GM12878 (cell line): Measurements from ENCODE around the gene EPB41L1. TPM values are rescaled to one million over a fixed set of nuclear protein-coding genes. Genes with fewer than 3 reads are reported as not detected.

ENCODE experiments used
- ATAC-seq: fragments of 200-7000 bp; cut with Tn5 transposase; 3 replicates; pipeline ENCODE4 v1.9.1; 2020; ENCODE audit warnings: mild to moderate bottlenecking, moderate library complexity
- BruUV-seq: library from RNA; stranded (reverse); fragments of 400-500 nt; replicated peaks from 2 replicates; lab custom pipeline; 2021; lab: Mats Ljungman, UMichigan
- CTCF ChIA-PET: fragments of 300-600 bp; sonication (Branson Sonifier 250); formaldehyde crosslinking; extraction: SDS; loops from one replicate; lab custom pipeline; 2021; ENCODE audit warnings: inconsistent platforms; lab: Yijun Ruan, JAX
- POLR2A ChIA-PET: fragments of 350-600 bp; formaldehyde crosslinking; extraction: SDS; loops from one replicate; lab custom pipeline; 2021; ENCODE audit warnings: inconsistent platforms; lab: Charles Lee
- RAD21 ChIA-PET: fragments of 300-600 bp; sonication (Branson Sonifier 250); formaldehyde crosslinking; loops from one replicate; lab custom pipeline; 2023; ENCODE audit warnings: antibody characterized with exemption; ENCODE audit not compliant: unreplicated experiment; lab: Charles Lee
- SMC1A ChIA-PET: fragments of 300-600 bp; sonication (Branson Sonifier 250); formaldehyde crosslinking; loops from one replicate; lab custom pipeline; 2023; ENCODE audit not compliant: unreplicated experiment, uncharacterized antibody; lab: Charles Lee
- DNase-seq: peaks from one replicate; pipeline ENCODE4 v3.0.0-alpha.2; 2011; ENCODE audit warnings: low read depth, low spot score
- FAIRE-seq: peaks from 3 replicates; lab custom pipeline; 2011; peaks lifted over from hg19 to GRCh38; lab: Jason Lieb, UNC
- H2AFZ ChIP-seq: 2 replicates; pipeline ENCODE4 v1.6.0; 2011; ENCODE audit warnings: low read depth, low read length, control low read depth; ENCODE audit not compliant: control insufficient read depth
- H3K27ac ChIP-seq: 2 replicates; pipeline ENCODE4 v1.5.1; 2011; ENCODE audit warnings: control low read depth; ENCODE audit not compliant: control insufficient read depth, insufficient read depth
- H3K27me3 ChIP-seq, 2 experiments: replicated peaks in 1 of 2; 2 replicates each; pipeline versions ENCODE4 v1.6.0 to v1.6.1; 2011; ENCODE audit warnings: low read length in 1 of 2; ENCODE audit not compliant: control insufficient read depth in 2 of 2, insufficient read depth in 2 of 2
- H3K36me3 ChIP-seq, 2 experiments: 2 replicates each; pipeline ENCODE4 v1.5.1; 2011; ENCODE audit warnings: low read length in 1 of 2; ENCODE audit not compliant: control insufficient read depth in 2 of 2, insufficient read depth in 2 of 2
- H3K4me1 ChIP-seq: 2 replicates; pipeline ENCODE4 v1.6.1; 2011; ENCODE audit warnings: mild to moderate bottlenecking, low read length, moderate library complexity, mixed read lengths; ENCODE audit not compliant: control insufficient read depth, insufficient read depth
- H3K4me2 ChIP-seq: 2 replicates; pipeline ENCODE4 v1.6.0; 2011; ENCODE audit warnings: control low read depth; ENCODE audit not compliant: control insufficient read depth, insufficient read depth
- H3K4me3 ChIP-seq: fragments of 200-600 bp; sonication (generic); 2 replicates; pipeline ENCODE4 v1.5.1; 2016
- H3K79me2 ChIP-seq: 2 replicates; pipeline ENCODE4 v1.6.0; 2011; ENCODE audit warnings: low read length; ENCODE audit not compliant: control insufficient read depth, insufficient read depth
- H3K9ac ChIP-seq: 2 replicates; pipeline ENCODE4 v1.8.0; 2011; ENCODE audit warnings: low read length, control low read depth, mixed read lengths; ENCODE audit not compliant: control insufficient read depth, insufficient read depth
- H3K9me3 ChIP-seq: replicated peaks from 3 replicates; pipeline ENCODE4 v1.5.1; 2011; ENCODE audit warnings: mild to moderate bottlenecking, low read length; ENCODE audit not compliant: control insufficient read depth, insufficient read depth
- H4K20me1 ChIP-seq: 2 replicates; pipeline ENCODE4 v1.6.0; 2011; ENCODE audit not compliant: control insufficient read depth, insufficient read depth
- ATF2 ChIP-seq: IDR thresholded peaks from 2 replicates; pipeline ENCODE4 v1.6.1; 2012; ENCODE audit warnings: low read length, inconsistent platforms
- BCL3 ChIP-seq: IDR thresholded peaks from 2 replicates; pipeline ENCODE4 v1.6.1; 2011; ENCODE audit warnings: borderline replicate concordance, low read depth, mild to moderate bottlenecking, moderate library complexity, low read length; ENCODE audit not compliant: insufficient read depth, poor library complexity, severe bottlenecking
- HCFC1 ChIP-seq: fragments of 150-350 bp; IDR thresholded peaks from 2 replicates; pipeline ENCODE4 v1.6.1; 2014; ENCODE audit warnings: low read length
- HSF1 ChIP-seq: fragments of 150-350 bp; IDR thresholded peaks from 2 replicates; pipeline ENCODE4 v1.6.1; 2014; ENCODE audit warnings: mild to moderate bottlenecking, low read depth, low read length
- IRF4 ChIP-seq: IDR thresholded peaks from 2 replicates; pipeline ENCODE4 v1.6.1; 2011; ENCODE audit warnings: low read depth, low read length
- KAT2A ChIP-seq: conservative IDR thresholded peaks from 2 replicates; pipeline ENCODE4 v1.6.1; 2011; ENCODE audit warnings: low read depth, low read length; ENCODE audit not compliant: control insufficient read depth
- KDM1A ChIP-seq: fragments of 200-600 bp; sonication (generic); IDR thresholded peaks from 2 replicates; pipeline ENCODE4 v1.6.1; 2016; ENCODE audit warnings: borderline replicate concordance
- MYB ChIP-seq: fragments of 150-350 bp; IDR thresholded peaks from 2 replicates; pipeline ENCODE4 v1.6.1; 2014; ENCODE audit warnings: mild to moderate bottlenecking, low read depth, low read length, borderline replicate concordance
- RAD21 ChIP-seq: IDR thresholded peaks from 2 replicates; pipeline ENCODE4 v1.6.1; 2011; ENCODE audit warnings: mild to moderate bottlenecking, low read depth, low read length, moderate library complexity; ENCODE audit not compliant: insufficient read depth
- SMAD5 ChIP-seq: IDR thresholded peaks from 2 replicates; pipeline ENCODE4 v1.6.1; 2016; ENCODE audit warnings: antibody characterized with exemption, low read depth
- SMC3 ChIP-seq: IDR thresholded peaks from 2 replicates; pipeline ENCODE4 v1.6.1; 2011; ENCODE audit warnings: low read length, improper control_type of control experiment, borderline replicate concordance
- TCF3 ChIP-seq: IDR thresholded peaks from 2 replicates; pipeline ENCODE4 v1.6.1; 2012; ENCODE audit warnings: low read depth, mild to moderate bottlenecking, low read length, borderline replicate concordance; ENCODE audit not compliant: insufficient read depth
- ZBTB33 ChIP-seq: fragments of 450-650 bp; IDR thresholded peaks from 2 replicates; pipeline ENCODE4 v1.6.1; 2017; ENCODE audit warnings: mild to moderate bottlenecking
- ZSCAN29 ChIP-seq: fragments of 450-650 bp; IDR thresholded peaks from 2 replicates; pipeline ENCODE4 v1.6.1; 2017; ENCODE audit warnings: mild to moderate bottlenecking, moderate library complexity
- WGBS: methylation state at CpG from one replicate; pipeline ENCODE4 v1.1.6; 2016; ENCODE audit warnings: low lambda C conversion rate; ENCODE audit not compliant: insufficient replicate concordance, insufficient coverage; ENCODE audit errors: missing lambda C conversion rate; 5-methylcytosine and 5-hydroxymethylcytosine counted together
- in situ Hi-C: fragments of 300-500 bp; cut with MboI; formaldehyde crosslinking; loops from 9 replicates; pipeline ENCODE4 v1.14.3; 2018; ENCODE audit warnings: mixed read lengths
- intact Hi-C: fragments of 100-400 bp; cut with micrococcal nuclease; formaldehyde crosslinking; loops from one replicate; pipeline ENCODE4 v1.14.2; 2022; ENCODE audit not compliant: unreplicated experiment
- polyA plus RNA-seq, 11 experiments: library from polyadenylated mRNA; depleted of rRNA in 4 of 11; unstranded in 6 of 11; stranded (reverse) in 5 of 11; fragments of >200 nt; fragmentation: Nextera tagmentation in 4 of 11; fragmentation: Illumina TruSeq in 1 of 11; extraction: Ambion mirVana in 4 of 11; extraction: Trizol in 1 of 11; gene quantifications; 1 replicate in 1 of 11; 2 replicates in 10 of 11; pipeline versions ENCODE4 v1.2.1 to v1.2.3, GENCODE V29; 2011 to 2016; ENCODE audit warnings: inconsistent platforms in 2 of 11, missing spikeins in 2 of 11, low read depth in 1 of 11
- total RNA-seq, 4 experiments: library from RNA; depleted of rRNA in 3 of 4; stranded (reverse); fragments of >200 nt in 3 of 4; fragmentation: Illumina TruSeq in 1 of 4; extraction: Trizol in 1 of 4; gene quantifications; 2 replicates each; pipeline versions ENCODE4 v1.2.1 to v1.2.3, GENCODE V29; 2013 to 2021

EPB41L1 gene
- total and polyA plus RNA-seq, 10 of the 15 experiments (the other 5 are each of a cell fraction or from before 2014, with no cell fraction given) = 0.08 to 3.2 (median 0.31) TPM

- Histone ChIP-seq H3K27ac (peak within 1 kb of the TSS; percentile 71), H3K79me2 (peaks cover 35% of the 10 kb centered on the region), H2AFZ (peak within 1 kb of the TSS; percentile 99), H3K9ac (peak within 1 kb of the TSS; percentile 91), H4K20me1 (no peaks in the 10 kb centered on the region), H3K4me2 (peak within 1 kb of the TSS; percentile 77), H3K27me3 (no peaks in the 10 kb centered on the region), H3K36me3 (peaks cover 4 to 12% of the 10 kb centered on the region in 2 experiments), H3K4me1 (no peaks in the 10 kb centered on the region), H3K9me3 (no peaks in the 10 kb centered on the region), H3K4me3 (peak within 1 kb of the TSS; percentile 91)
- intact Hi-C loops (no loop called here), in situ Hi-C loops (no loop called here)
- 17% methylated on average over 44 of the region's 44 CpGs for WGBS
- FAIRE-seq (peak; percentile 81), ATAC-seq (peak; percentile 98), DNase-seq (peak; percentile 23)
- ChIA-PET SMC1A (interaction anchor here (0.7 to 1.5 kb wide), 3 partner anchors 11 to 34 kb away, joined by 3 to 5 read pairs (median 3); no protein-coding TSS in a partner anchor), POLR2A (interaction anchor here (1.2 kb wide), 1 partner anchor 282 kb away, joined by 5 read pairs; the partner anchor contains the start of gene SCAND1), CTCF (interaction anchor here (0.6 to 3.1 kb wide), 8 partner anchors 10 to 521 kb away, joined by 3 to 11 read pairs (median 3); no protein-coding TSS in a partner anchor), RAD21 (no interaction called here)
- BruUV-seq = no TSS peak
- TF ChIP-seq MYB (no peak), ZBTB33 (no peak), IRF4 (peak; percentile 67), SMAD5 (peak; percentile 84), KDM1A (no peak), SMC3 (0 out of 2 replicates have a peak, but pooled peaks have one; percentile 11), TCF3 (no peak), HCFC1 (peak; percentile 86), HSF1 (peak; percentile 58; the same call in 1 of the 2 replicates), KAT2A (no peak), ZSCAN29 (peak; percentile 61; the same call in 1 of the 2 replicates), ATF2 (no peak), BCL3 (no peak), RAD21 (no peak)
Observed at GRCh38 chr20:36235892-36236785, 81.6 kb downstream of the EPB41L1 start, which contains the start of gene AAR2. Gene AAR2 (plus strand): TSS chr20:36236478. CDS start chr20:36239869, 3,391 bp downstream.
